ENCODE results near the gene FBXO40.

Gene FBXO40

DNA sequence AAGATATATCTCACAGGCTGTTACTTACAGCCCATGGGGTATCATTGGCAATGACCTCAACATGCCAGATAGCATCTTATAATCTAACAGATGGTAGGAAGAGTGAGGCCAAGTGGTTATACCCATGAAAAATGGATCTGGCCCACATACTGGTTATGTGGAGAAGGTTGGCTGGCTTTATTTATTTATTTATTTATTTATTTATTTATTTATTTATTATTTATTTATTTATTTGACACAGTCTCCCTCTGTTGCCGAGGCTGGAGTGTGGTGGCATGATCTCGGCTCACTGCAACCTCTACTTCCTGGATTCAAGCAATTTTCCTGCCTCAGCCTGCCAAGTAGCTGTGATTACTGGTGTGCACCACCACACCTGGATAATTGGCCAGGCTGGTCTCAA lies 11.6 kb downstream of the FBXO40 start:
- H3K4me3 ChIP-seq (ENCODE audit: low read depth, low read length) = no peak overlapping the region
- DNase-seq (ENCODE audit: low read depth) = no peak

DNA sequence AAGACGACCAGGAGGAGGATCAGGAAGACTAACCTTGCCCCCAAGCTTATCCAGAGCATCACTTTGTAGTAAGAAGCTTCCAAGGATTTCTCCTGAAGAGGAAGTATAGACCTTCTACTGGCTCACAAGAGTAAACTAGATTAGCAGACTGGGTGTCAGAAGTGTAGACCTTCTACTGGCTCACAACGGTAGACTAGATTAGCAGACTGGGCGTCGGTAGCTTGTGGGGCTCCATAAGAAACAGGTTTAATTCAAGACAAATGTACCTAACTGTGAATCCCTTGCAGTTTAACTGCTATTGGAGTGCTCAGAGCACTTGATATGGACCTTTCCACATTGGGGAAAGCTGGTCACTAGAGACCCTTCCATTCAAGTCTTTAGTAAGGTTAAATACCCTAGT lies 12.9 kb downstream of the FBXO40 start:
- no peak for DNase-seq (ENCODE audit: low read depth)
- no peak overlapping the region for H3K4me3 ChIP-seq (ENCODE audit: low read depth, low read length)

GRCh38 chr3:121619691-121620090 lies 26.5 kb downstream of the FBXO40 start:
- H3K4me3 ChIP-seq (ENCODE audit: low read depth, low read length) = no peak overlapping the region
- no peak for DNase-seq (ENCODE audit: low read depth)

GRCh38 chr3:121621491-121621890 lies 28.3 kb downstream of the FBXO40 start:
- DNase-seq (ENCODE audit: low read depth) = no peak
- H3K4me3 ChIP-seq (ENCODE audit: low read depth, low read length) = no peak overlapping the region

DNA sequence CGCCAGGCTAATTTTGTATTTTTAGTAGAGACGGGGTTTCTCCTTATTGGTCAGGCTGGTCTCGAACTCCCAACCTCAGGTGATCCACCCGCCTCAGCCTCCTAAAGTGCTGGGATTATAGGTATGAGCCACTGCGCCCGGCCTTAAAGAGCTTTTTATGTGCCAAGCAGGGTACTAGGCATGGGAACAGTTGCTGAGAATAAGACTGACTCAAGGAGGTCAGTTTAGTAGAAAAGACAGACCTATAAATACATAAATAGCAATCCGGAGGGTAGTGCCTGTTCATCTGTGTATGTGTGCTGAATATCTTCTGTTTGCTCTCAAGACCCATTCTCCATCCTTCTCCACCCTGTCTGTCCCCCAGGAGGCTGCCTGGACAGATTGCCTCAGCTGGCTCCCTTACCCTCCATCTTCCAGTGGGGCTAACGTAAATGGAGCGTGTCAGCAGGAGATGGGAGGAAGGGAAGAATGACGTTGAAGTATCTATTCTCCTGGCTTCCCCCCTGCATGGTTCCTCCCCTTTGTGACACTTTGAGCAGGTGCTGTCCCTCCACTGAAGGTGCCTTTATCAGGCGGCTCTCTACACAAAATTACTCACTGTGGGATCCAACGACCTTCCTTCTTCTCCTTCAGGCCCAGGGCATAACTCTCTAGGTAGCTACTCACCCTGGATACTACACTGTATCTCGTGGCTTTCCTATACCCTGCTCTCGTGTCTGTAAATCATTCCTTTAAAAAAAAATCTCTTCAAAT lies 31.1 kb downstream of the FBXO40 start:
- no peak overlapping the region for H3K4me3 ChIP-seq (ENCODE audit: low read depth, low read length)
- DNase-seq (ENCODE audit: low read depth) = no peak

GRCh38 chr3:121626495-121626894 lies 33.3 kb downstream of the FBXO40 start:
- DNase-seq (ENCODE audit: low read depth) = no peak
- no peak overlapping the region for H3K4me3 ChIP-seq (ENCODE audit: low read depth, low read length)

GRCh38 chr3:121627211-121627610 lies 34.0 kb downstream of the FBXO40 start:
- no peak overlapping the region for H3K4me3 ChIP-seq (ENCODE audit: low read depth, low read length)
- no peak for DNase-seq (ENCODE audit: low read depth)

DNA sequence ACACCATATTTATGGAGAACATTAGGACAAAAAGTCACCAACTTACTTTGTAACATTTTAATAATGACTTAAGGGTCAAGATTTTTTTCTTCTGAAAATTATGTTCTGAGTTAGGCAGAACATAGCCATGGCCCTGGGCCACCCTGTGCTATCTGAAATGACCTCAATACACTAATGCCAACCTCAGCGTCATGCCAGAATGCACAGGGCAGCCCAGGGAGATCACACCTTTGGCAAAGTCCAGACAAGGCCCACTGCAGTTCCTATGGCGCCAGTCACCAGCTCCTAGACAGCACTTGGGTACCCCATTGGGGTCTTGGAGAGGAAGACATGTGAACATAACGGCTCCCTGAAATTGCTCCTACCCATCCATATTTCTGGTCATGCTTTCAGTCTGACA lies 34.4 kb downstream of the FBXO40 start:
- DNase-seq (ENCODE audit: low read depth) = no peak
- H3K4me3 ChIP-seq (ENCODE audit: low read depth, low read length) = no peak overlapping the region

- DNase-seq (ENCODE audit: low read depth) = no peak
- H3K4me3 ChIP-seq (ENCODE audit: low read depth, low read length) = no peak overlapping the region
Observed at GRCh38 chr3:121629601-121630000, 36.4 kb downstream of the FBXO40 start.

- DNase-seq (ENCODE audit: low read depth) = no peak
- H3K4me3 ChIP-seq (ENCODE audit: low read depth, low read length) = no peak overlapping the region
Observed at GRCh38 chr3:121630355-121630754, 37.2 kb downstream of the FBXO40 start.

DNA sequence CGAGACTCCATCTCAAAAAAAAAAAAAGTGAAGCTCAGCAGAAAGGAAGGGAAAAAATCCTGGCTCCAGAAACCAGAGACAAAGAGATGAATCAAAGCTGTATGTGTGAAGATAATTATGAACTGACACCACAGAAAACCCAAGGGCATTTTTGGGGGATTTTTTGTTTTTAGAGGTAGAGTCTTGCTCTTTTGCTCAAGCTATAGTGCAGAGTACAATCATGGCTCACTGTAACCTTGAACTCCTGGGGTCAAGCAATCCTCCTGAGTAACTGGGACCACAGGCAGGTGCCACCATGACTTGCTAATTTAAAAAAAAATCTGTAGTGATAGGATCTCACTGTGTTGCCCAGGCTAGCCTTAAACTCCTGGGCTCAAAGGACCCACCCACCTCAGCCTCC lies 44.7 kb downstream of the FBXO40 start:
- DNase-seq (ENCODE audit: low read depth) = no peak
- H3K4me3 ChIP-seq (ENCODE audit: low read depth, low read length) = no peak overlapping the region

DNA sequence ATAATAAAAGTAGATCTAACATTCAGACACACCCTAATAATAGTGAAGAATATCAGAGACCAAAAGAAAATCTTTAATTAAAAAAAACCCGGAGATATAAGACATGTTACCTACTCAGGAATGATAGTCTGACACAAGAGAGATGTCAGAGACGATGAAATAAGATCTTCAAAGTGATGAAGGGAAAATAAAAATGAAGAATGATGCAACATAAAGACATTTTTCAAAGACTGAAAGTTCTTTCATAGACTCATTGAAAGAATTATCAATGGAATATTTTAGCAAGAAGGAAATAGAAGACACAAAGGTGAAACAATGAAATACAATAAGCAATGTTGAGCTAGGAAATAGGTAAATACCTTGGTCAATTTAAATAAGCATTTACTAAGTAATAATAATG lies 47.9 kb downstream of the FBXO40 start:
- no peak for DNase-seq (ENCODE audit: low read depth)
- no peak overlapping the region for H3K4me3 ChIP-seq (ENCODE audit: low read depth, low read length)

DNA sequence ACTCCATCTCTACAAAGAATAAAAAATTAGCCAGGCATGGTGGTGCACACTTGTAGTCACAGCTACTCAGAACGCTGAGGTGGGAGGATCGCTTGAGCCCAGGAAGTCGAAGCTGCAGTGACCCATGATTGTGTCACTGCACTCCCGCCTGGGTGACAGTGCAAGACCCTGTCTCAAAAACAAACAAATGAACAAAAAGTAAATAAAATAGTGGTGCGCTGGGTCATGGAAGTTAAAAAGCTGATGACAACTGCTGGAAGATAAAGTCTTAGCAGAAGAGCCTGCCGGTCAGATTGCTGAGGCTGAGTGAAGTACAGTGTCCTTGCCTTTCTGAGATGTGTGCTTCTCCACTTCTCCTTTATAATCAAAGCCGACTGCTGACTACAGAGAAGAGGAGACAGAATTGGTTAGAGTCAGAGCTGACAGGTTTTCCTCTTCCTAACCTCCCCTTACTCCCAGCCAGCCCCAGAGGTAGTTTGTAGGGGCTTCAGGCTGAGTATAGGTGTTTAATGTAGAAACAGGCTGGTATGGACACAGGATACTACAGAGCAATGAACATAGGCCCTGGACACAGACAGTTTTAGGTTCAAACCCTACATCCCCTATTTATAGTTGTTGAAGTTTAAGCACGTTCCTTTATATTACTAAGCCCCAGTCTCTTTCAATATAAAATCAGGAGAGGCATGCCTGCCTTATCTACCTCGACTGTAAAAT lies 49.6 kb downstream of the FBXO40 start:
- H3K4me3 ChIP-seq (ENCODE audit: low read depth, low read length) = no peak overlapping the region
- DNase-seq (ENCODE audit: low read depth) = no peak

GRCh38 chr3:121645054-121645453 lies 51.9 kb downstream of the FBXO40 start:
- no peak for DNase-seq (ENCODE audit: low read depth)

DNA sequence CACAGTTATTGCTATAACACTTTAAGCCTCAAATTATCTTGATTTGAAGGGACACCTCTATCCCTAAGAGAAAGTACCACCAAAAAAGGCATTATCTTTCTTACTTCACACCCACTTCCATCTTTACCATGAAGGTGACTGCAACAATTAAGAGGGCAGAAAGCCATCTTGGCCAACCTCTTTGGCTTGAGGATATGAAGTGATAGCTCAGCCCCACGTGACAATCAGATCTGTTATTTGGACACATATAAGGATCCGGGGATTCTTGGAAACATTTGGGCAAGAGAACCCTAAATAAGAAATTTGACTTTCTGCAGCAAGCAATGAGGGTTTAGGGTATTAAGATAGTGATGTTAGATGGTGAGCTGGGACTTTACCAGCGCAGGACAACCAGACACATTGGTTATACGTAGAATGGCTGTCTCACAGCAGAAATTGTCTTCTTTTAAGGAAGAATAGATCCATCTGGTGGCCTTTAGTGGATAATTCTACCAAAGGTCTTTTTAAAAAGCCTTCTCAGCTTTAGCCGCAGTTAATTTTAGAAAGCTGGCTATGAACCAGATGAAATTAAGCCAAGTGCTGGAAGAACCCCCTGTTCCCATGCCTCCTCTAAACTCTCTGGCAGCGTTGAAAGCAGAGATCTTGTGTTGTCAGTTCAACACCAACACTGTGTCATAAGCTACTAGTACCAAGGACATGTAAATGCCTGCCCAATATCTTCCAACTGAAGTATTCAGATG lies 55.2 kb downstream of the FBXO40 start:
- peak; percentile 55 for DNase-seq (ENCODE audit: low read depth)
- H3K4me3 ChIP-seq (ENCODE audit: low read depth, low read length) = no peak overlapping the region

More at GRCh38 chr3:121645054-121645453, 51.9 kb downstream of the FBXO40 start:
- H3K4me3 ChIP-seq (ENCODE audit: low read depth, low read length) = no peak overlapping the region

DNA sequence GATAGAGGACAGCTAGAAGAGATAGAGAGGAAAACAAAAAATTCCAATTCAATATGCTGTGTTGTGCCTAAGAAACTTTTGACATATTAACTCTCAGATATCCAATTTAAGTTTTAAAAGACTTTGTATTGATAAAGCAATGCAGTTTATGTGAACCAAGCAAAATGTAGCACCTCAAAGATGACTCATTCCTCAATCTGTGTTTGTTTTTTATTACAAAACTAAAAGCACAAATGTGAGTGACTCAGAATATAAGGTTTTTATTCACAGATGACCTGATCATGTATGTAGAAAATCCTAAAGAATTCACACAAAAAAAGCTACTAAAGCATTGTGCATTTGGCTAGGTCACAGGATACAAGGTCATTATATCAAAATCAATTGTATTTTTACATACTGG lies 56.5 kb downstream of the FBXO40 start:
- H3K4me3 ChIP-seq (ENCODE audit: low read depth, low read length) = no peak overlapping the region
- peak; percentile 20 for DNase-seq (ENCODE audit: low read depth)

DNA sequence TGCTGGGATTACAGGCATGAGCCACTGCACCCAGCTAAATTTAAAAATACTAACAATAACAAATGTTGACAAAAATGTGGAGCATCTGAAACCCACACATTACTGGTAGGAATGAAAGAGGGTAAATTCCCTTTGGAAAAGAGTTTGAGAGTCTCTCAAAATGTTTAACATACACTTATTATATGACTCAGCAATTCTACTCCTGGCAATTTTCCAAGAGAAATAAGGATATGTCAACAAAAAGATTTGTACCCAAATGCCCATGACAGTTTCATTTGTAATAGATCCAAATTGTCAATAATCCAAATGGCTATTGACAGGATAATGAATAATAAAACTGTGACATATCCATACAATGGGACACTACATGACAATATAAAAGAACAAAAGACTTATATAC lies 58.5 kb downstream of the FBXO40 start:
- DNase-seq (ENCODE audit: low read depth) = peak; percentile 4
- H3K4me3 ChIP-seq (ENCODE audit: low read depth, low read length) = no peak overlapping the region

GRCh38 chr3:121654493-121655385 lies 61.6 kb downstream of the FBXO40 start:
- DNase-seq (ENCODE audit: low read depth) = no peak

DNA sequence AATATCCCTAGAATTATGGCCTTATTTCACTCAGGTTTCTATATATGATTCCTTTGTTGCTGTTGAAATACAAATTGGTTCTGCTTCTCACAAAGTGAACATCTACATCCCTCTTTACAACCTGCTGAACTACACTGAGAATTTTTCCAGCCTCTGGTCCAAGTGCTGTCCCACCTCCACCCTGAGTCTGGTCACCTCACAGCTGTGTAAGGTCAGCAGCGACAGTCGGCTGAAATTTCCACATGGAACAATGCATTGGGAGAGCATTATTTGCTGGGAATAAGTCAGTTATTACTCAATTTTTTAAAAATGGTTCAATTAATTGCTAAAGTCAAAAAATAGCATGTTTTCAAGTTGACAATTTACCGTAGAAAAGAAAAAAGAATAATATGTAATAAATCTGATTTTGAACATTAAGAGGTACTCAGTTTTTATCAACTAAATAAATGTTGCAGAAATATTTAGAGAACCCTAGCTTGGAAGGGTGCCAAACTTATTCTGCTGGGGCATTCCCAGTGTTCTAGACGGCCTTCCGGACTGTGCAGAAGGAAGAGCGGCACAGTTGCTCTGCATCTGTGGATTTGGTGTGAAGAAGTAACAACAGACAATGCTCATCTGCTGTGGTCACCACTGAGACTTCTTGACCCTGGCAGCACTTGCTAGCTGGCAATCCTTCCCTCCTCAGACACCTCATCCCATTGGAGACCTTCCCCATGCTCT lies 65.7 kb downstream of the FBXO40 start:
- no peak overlapping the region for H3K4me3 ChIP-seq (ENCODE audit: low read depth, low read length)
- DNase-seq (ENCODE audit: low read depth) = no peak

More at GRCh38 chr3:121654493-121655385, 61.6 kb downstream of the FBXO40 start:
- H3K4me3 ChIP-seq (ENCODE audit: low read depth, low read length) = no peak overlapping the region

All from skeletal muscle cell (primary cell).